Fibroblast of gingiva (primary cell): ENCODE data around the gene SLC35B2.

Experiments
- DNase-seq: peaks from one replicate; pipeline ENCODE4 v3.0.0-alpha.2; 2011; ENCODE audit warnings: low read depth

SLC35B2 gene

DNA sequence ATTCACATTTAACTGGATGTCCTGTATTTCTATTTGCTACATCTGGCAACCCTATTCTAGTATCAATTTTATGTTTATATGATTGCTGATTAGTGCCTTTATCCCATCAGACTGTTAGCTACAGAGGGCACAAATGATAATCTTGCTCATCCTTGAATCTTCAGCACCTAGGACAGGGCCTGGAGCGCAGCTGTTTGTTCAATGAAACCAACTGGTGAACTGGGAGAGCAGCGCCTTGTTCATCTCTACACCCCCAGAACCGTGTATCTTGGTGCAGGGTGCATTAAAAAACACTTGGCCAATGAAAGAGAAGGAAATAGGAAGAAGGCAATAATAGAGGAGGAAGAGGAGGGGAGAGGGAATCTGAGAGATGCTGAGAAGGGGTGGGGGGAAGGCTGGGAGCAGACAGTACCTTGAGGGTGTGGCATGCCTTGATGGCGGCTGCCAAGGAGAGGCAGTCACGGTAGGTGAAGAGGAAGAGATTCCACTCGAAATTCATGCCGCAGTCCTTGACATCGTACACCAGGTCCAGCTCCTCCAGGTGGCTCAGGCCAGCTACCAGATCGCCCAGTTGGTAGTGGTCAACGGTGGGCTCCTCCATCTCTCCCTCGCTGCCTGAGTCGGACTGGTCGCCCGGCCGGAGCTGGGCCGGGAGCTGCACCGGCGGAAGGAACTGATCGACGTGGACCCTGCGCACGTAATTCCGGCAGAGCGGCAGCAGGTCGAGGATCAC is 28.4 kb upstream of the SLC35B2 start:
- DNase-seq, result no peak

DNA sequence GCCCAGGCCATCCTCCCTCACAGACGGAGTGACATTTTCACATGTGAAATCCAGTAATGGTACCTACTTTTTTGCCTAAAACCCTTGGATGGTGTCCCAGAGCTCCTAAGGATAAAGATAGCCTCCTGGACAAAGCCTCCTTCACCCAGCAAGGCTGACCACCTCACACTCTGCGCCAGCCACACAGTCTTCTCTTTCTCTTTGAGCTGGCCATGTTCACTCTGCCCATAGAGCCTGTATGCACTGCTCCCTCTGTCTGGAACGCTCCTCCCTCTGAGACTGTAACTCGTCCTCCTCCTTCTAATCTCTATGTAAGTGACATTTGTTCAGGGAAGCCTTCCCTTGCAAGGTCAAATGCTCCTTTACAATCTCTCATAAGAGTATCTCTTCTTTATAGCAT is 27.5 kb upstream of the SLC35B2 start:
- DNase-seq, result no peak

DNA sequence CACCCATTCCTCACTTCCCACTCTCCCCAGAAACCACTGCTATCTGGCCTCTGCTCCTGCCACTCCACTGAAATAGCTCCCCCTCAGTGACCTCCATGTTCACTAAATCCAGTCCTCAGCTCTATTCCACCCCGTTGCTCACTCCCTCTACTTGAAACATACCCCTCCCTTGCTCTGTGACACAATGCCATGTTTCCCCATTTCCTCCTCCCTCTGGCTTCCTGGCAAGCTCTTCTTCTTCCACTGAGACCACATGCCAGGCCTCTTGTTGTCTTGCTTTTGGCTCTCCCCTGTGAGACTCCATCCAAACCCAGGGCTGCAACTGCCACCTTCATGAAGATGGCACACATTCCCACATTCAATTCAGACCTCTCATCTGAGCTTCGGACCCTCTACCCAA is 26.8 kb upstream of the SLC35B2 start:
- no peak for DNase-seq

- no peak for DNase-seq
These were observed 21.7 kb upstream of the SLC35B2 start for GRCh38 chr6:44278774-44279697.

DNA sequence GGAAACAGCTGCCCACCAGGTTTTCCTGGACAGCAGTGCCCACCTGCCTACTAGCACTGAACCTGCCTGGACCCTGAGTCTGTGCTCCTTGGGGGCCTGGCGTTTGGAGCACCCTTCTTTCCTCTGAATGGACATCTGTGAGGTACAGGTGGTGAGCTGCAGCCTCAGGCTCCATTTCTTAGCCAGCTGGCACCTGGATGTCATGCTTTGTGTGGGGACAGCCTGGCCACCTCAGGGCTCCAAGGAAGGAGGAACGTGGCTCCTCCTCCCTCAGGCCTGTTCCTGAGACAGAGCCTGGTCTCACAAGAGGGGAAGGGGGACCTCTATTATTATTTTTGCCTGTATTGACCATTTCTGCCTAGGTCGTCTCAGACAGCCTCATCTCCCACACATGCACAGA is 21.0 kb upstream of the SLC35B2 start:
- no peak for DNase-seq

- no peak for DNase-seq
These were observed 20.4 kb upstream of the SLC35B2 start for GRCh38 chr6:44277763-44278162.

DNA sequence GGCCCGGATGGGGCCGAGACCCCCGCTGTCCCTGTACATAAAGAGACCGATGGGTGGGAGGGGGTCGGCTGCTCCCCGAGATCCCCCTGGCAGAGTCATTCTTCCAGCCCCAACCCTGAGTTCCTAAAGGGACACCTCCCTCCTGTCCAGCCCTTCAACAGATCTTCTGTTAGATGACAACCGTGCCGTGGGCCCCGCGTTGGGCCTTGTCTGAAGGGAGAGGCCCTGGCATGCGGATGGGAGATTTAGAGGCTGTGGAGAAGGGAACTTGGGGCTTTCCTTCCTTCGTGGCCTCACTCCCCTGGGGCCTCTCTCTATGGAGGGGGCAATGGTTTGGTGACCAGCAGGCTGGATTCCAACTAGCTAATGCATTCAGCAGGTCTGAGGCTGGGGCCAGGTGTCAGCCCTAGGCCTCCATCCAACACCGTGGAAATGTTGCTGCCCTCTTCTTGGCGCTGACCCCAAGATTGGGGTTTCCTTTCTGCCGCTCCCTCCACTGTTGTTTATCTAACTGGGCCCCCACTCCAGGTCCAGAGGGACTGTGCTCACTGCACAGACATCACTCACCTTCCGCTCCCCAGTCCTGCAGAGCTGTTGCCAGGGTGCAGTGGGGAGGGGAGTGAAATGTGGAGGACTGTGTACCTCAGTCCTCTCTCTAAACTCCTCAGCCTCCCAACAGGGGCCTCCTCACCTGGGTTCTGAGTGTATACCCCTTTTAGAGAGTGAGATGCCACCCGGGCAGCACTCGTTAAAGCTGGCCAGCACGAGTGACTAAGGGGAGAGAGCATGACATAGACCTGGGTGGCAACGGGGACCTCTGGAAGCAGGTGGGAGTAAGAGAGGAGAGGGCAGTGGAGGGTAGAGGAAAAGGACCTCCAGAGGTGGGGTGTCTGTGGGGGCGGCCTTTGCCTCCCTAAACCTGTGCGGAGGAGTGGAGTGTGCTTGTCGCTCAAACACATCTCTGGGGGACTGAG is 19.6 kb upstream of the SLC35B2 start:
- no peak for DNase-seq

DNA sequence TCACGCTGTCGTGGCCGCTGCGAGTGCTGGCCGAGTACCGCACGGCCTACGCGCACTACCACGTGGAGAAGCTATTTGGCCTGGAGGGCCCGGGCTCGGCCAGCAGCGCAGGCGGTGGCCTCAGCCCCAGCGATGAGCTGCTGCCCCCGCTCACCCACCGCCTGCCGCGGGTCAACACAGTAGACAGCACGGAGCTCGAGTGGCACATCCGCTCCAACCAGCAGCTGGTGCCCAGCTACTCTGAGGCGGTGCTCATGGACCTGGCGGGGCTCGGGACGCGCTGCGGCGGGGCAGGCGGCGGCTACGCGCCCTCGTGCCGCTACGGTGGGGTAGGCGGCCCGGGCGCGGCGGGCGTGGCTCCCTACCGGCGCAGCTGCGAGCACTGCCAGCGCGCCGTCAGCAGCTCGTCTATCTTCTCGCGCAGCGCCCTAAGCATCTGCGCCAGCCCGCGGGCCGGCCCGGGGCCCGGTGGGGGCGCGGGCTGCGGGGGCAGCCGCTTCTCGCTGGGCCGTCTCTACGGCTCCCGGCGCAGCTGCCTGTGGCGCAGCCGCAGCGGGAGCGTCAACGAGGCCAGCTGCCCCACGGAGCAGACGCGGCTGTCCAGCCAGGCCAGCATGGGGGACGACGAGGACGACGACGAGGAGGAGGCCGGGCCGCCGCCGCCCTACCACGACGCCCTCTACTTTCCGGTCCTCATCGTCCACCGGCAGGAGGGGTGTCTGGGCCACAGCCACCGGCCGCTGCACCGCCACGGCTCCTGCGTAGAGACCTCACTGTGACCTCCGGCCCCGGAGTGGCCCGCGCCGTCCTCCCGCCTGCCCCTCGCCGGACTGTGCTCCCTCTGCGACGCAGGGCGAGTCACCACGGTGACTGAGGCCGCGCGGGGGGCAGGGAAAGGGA is 18.7 kb upstream of the SLC35B2 start:
- no peak for DNase-seq

DNA sequence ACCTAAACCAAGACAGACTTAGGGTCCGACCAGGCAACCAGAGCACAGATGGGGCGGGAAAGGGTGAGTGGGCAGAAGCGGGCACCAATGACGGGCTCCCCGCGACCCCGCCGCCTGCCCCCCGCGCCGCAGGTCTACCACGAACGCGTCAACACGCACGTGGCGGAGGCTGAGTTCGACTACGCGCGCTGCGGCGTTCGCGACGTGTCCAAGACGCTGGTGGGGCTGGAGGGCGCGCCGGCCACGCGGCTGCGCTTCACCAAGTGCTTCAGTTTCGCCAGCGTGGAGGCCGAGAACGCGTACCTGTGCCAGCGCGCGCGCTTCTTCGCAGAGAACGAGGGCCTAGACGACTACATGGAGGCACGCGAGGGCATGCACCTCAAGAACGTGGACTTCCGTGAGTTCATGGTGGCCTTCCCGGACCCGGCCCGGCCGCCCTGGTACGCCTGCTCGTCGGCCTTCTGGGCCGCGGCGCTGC is 18.0 kb upstream of the SLC35B2 start:
- no peak for DNase-seq

GRCh38 chr6:44273617-44274016 is 16.3 kb upstream of the SLC35B2 start:
- no peak for DNase-seq

GRCh38 chr6:44272999-44273566 is 15.8 kb upstream of the SLC35B2 start:
- DNase-seq, result no peak

DNA sequence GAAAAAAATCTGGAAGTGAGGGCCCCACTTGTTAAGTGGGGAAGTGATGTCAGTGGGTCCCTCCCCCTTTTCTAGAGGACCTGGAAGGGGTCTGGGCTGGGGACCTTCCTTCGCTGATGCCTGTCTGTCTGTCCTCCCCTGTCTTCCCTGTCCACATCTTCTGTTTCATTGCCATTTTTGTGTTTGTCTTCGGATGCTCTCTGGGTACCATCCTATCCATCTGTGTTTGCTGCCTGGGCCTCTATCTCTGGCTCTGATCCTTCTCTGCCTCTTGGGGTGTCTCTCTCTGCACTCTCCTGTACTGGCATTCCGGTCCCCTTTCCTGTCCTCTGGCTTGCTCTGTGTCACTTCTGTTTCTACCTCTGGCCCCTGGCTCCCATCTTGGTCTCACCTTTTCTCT is 15.2 kb upstream of the SLC35B2 start:
- no peak for DNase-seq

DNA sequence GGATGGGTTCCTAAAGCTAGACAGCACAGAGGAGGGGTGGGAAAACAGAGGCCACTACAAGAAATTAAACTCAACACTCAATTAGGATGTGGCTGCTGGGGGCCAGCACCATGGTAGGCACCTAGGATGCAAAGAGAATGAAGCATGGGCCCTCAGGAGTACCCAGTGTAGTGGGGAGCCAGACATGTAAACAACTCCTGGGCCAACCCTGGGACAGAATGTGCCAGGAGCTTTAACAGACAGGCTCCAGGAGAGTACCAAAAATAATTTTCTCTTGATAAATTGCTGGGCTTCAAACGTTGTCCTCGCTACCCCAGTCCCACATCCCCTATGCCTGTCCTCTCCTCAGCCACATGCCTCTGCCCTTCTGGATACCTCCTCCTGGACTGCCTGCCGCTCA is 14.6 kb upstream of the SLC35B2 start:
- no peak for DNase-seq

- DNase-seq, result no peak
These were observed 14.0 kb upstream of the SLC35B2 start for GRCh38 chr6:44271406-44271723.

GRCh38 chr6:44270526-44271405 is 13.4 kb upstream of the SLC35B2 start:
- DNase-seq, result no peak

GRCh38 chr6:44269921-44270525 is 12.7 kb upstream of the SLC35B2 start, which contains the start of gene TMEM151B:
Gene TMEM151B, plus strand, starts transcription at chr6:44270450. Its CDS starts 293 bp downstream, at chr6:44270743.
- no peak for DNase-seq

GRCh38 chr6:44269178-44269920 is 12.0 kb upstream of the SLC35B2 start:
- DNase-seq, result no peak

DNA sequence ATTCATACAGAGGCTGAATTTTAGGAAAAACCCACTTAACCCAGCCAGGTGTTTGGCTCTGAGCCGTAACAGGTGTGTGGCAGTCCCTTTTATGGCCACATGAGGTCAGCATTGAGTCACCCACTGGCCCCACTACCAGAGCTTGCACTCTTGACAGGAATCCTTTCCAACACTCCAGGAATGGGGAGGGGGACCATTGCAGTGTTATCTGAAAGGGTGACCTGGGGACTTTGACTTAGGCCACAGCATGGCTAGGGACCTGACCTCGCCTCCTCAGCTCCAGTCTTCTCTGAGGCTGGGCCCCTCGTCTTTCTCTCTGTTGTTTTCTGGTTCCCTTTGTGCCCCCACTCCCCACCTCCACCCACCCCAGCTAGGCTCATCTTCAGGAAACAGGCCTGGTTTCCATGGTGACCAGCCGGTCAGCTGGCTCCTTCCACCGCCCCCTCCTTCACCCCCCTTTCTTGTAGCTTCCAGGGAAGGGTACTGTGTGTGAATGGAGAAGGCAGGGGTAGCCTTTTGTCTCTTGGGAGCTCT is 10.8 kb upstream of the SLC35B2 start:
- no peak for DNase-seq
